Kidney epithelial cell (primary cell): ENCODE data around the gene ZNF362. TPM values are rescaled to one million over a fixed set of nuclear protein-coding genes. Genes with fewer than 3 reads are reported as not detected.

ENCODE experiments used
- DNase-seq: peaks from one replicate; pipeline ENCODE4 v3.0.0-alpha.2; 2010; ENCODE audit warnings: low read depth
- H3K27me3 ChIP-seq: 2 replicates; pipeline ENCODE4 v1.6.0; 2011; ENCODE audit warnings: low read length; ENCODE audit not compliant: control insufficient read depth, insufficient read depth
- H3K36me3 ChIP-seq: 2 replicates; pipeline ENCODE4 v1.5.1; 2011; ENCODE audit warnings: low read length; ENCODE audit not compliant: control insufficient read depth, insufficient read depth
- H3K4me3 ChIP-seq: 2 replicates; pipeline ENCODE4 v1.5.1; 2011; ENCODE audit warnings: low read depth, mild to moderate bottlenecking, control low read depth, low read length
- total RNA-seq: library from RNA; depleted of rRNA; stranded (reverse); fragments of >200 nt; gene quantifications from 2 replicates; pipeline ENCODE4 v1.2.3, GENCODE V29; 2015
- TF ChIP-seq, protein P1 (sequence below): IDR thresholded peaks from 2 replicates; pipeline ENCODE4 v1.5.1; 2011; ENCODE audit warnings: mild to moderate bottlenecking, moderate library complexity, low read length, control low read depth, inconsistent platforms; ENCODE audit not compliant: insufficient read depth, poor library complexity, severe bottlenecking

Gene ZNF362
- total RNA-seq, 1 donor from 2014 or later, result 26.0 TPM

DNA sequence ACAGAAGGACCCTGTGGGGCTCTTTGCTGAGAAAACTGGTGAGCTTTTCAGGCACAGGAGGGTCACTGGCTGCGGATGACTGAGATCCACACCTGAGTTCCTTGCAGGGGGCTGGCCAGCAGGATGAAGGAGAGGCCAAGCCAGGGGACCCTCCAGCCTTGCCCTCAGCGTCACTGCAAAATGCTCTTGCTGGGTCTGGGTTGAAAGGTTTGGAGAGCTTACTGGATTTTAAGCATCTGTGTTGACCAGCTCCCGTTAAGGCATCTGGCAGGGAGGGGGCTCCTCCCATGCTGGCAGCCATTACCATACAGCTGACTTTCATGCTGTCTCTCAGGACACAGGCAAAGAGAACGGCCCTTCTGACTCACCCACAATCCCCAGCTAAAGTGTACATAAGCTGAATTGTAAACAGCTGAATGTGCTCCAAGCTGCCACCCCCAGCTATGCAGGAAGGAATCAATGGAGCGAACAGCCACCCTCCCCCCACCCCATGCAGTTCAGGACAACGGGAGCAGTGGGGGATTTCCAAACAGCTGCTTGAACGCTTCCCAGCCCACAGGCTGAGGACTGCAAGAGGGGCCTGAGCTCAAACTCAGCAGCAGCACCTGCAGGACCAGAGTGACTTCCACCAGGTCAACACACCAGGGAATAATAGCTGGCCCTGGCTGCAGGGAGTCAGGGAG, 85.9 kb downstream of the ZNF362 start:
- no peaks in the 10 kb centered on the region for H3K27me3 ChIP-seq
- no peaks in the 10 kb centered on the region for H3K36me3 ChIP-seq
- TF ChIP-seq, protein P1, sequence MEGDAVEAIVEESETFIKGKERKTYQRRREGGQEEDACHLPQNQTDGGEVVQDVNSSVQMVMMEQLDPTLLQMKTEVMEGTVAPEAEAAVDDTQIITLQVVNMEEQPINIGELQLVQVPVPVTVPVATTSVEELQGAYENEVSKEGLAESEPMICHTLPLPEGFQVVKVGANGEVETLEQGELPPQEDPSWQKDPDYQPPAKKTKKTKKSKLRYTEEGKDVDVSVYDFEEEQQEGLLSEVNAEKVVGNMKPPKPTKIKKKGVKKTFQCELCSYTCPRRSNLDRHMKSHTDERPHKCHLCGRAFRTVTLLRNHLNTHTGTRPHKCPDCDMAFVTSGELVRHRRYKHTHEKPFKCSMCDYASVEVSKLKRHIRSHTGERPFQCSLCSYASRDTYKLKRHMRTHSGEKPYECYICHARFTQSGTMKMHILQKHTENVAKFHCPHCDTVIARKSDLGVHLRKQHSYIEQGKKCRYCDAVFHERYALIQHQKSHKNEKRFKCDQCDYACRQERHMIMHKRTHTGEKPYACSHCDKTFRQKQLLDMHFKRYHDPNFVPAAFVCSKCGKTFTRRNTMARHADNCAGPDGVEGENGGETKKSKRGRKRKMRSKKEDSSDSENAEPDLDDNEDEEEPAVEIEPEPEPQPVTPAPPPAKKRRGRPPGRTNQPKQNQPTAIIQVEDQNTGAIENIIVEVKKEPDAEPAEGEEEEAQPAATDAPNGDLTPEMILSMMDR, result peak; percentile 23
- DNase-seq, result peak; percentile 97
- no peak overlapping the region for H3K4me3 ChIP-seq

GRCh38 chr1:33343539-33343938, 87.2 kb downstream of the ZNF362 start:
- no peak for DNase-seq
- TF ChIP-seq, protein P1, result no peak
- Histone ChIP-seq H3K4me3 (no peak overlapping the region), H3K36me3 (no peaks in the 10 kb centered on the region), H3K27me3 (no peaks in the 10 kb centered on the region)

DNA sequence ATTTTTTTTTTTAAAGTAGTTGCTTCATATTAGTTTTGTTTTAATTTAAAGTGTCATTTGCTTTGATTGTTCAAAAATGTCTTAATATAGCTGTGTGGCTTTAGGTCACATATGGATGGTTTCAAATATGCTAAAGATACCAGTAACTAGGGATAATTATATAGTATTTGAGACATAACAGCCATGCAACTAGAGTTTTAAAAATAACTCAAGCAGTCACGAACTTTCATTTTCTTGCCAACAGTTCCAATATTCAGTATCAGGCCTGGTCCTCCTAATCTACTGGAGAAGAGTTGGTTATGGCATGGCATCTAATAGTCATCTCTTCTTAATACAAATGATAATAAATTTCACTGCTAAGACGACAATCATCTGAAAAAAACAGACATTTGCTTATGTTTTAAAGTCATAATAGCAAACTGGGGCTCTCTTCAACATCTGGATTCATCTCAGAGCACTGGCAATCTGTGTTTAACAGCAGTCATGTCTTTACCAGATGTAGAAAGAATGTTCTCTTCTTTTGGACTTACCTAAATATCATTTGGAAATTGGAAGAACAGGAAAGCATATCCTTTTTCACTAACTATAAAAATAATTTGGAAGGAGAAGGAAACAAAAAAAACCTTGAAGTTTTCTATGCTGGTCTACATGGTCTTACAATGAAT, 88.7 kb downstream of the ZNF362 start:
- TF ChIP-seq, protein P1, result no peak
- H3K4me3 ChIP-seq, result no peak overlapping the region
- no peak for DNase-seq
- H3K36me3 ChIP-seq, result no peaks in the 10 kb centered on the region
- H3K27me3 ChIP-seq, result no peaks in the 10 kb centered on the region

DNA sequence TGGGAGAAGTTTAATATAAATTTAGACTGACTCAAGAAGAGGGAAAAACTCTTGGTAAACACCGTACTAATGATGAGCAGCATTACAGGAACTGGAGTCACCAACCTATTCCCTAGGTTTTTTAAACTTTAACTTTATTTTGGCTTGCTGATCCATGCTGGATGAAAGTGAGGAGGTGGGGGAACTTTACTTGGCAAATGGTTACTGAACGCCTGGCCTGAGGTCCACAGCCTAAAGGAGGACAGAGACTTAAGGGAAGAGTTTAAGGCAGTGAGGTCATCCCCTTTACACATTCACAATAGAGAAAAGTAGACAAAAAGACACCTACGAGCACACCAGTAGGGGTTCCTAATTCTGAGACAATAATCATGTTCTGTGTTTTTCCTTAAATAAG, 90.2 kb downstream of the ZNF362 start:
- Histone ChIP-seq H3K36me3 (no peaks in the 10 kb centered on the region), H3K4me3 (peak overlapping the region; percentile 15), H3K27me3 (no peaks in the 10 kb centered on the region)
- DNase-seq, result no peak
- TF ChIP-seq, protein P1, result no peak

- H3K4me3 ChIP-seq, result peak overlapping the region; percentile 75
- TF ChIP-seq, protein P1, result no peak
- H3K27me3 ChIP-seq, result no peaks in the 10 kb centered on the region
- peak; percentile 74 for DNase-seq
- H3K36me3 ChIP-seq, result no peaks in the 10 kb centered on the region
Observed at GRCh38 chr1:33346927-33347649, 90.8 kb downstream of the ZNF362 start.

DNA sequence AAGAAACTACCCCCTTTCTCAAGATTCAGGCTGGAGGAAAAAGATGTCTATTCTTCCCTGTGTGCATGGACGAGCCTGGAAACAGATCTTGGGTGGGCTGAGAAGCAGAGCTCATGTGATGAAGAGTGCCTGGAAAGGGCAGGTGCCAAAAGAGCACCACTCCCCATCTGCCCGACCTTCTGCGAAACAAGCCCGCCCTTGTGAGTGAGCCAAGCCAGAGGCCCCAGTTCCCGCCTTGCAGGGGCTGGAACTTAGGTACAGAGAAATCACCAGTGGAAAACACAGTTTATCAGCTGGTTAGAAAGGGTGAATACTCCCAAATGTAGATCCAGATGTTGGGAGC, 91.3 kb downstream of the ZNF362 start:
- TF ChIP-seq, protein P1, result no peak

More for the DNA sequence above, 91.3 kb downstream of the ZNF362 start:
- H3K4me3 ChIP-seq, result peak overlapping the region; percentile 75
- H3K36me3 ChIP-seq, result no peaks in the 10 kb centered on the region
- no peaks in the 10 kb centered on the region for H3K27me3 ChIP-seq
- no peak for DNase-seq
